GM18861 (cell line): ENCODE results near the gene HIGD1B.

Source experiments
- ATAC-seq: cut with Tn5 transposase; IDR thresholded peaks from one replicate; pipeline ENCODE4 v1.9.1; 2021; ENCODE audit not compliant: unreplicated experiment

The HIGD1B gene

DNA sequence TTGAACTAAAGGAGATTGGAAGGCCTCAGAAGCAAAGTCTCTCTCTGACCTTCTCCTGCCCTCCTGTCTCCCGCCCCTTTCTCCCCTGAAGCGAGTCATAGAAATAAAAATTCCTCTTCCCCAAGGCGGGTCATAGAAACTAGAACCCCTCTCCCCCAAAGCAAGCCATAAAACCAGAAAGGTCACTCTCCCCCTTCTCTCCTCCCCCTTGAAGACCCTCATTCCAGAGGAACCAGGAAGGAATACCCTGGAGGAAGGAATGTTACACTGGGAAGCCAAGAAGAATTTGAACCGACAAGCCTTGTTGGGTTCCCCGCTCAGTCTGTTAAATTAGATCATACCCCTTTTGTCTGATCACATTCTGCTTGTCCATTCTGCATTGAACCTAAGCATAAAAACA is 14.9 kb upstream of the HIGD1B start:
- no peak for ATAC-seq

DNA sequence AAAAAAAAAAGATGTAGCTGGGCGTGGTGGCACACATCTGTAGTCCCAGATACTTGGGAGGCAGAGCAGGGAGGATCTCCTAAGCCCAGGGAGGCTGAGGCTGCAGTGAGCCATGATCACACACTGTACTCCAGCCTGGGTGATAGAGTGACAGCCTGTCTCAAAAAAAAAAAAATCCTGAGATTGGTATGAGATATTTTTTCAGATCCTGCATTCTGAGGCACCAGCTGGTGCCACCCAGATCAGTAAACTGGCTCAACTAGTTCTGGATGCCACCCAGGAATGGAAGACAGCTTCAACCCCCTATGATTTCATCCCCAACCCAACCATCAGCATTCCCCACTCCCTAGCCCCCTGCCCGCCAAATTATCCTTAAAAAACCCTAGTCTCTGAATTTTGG is 10.5 kb upstream of the HIGD1B start:
- ATAC-seq, result no peak

- ATAC-seq, result no peak
These were observed 7.4 kb upstream of the HIGD1B start for GRCh38 chr17:44840274-44840673.

DNA sequence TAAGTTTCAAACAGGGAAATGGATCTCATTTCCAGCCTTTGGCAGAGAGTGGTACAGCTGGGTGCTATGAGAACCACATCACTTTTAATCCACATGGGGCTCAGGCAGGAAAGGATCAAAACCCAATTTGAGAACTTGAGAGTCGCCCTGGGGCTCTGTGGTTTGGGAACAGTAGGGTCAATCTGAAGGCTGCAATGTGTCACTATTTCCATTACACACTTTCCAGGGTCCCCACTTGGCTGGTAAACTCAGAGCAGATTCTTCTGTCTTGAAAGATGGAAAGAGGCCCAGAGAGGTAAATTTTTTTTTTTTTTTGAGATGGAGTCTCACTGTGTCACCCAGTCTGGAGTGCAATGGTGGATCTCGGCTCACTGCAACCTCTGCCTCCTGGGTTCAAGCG is 6.7 kb upstream of the HIGD1B start:
- no peak for ATAC-seq

DNA sequence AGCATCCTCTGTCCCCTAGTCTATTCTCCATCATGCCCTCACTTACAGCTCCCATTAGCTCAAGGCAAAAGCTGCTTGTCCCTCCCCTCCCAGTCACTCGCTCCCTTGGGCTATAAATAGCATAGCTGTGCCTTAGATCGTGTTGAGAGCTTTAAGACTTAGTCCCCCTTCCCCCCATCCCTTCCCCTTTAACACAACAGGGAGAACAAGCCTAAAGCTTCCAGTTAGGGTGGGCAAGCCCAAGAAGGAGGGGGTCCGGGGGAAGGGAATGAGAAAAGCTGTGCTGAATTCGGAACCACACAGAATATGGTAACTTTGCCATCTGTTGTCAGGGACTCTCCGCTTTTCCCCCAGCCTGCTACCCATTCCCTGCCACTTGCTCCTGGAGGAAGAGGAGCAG is 4.9 kb upstream of the HIGD1B start:
- no peak for ATAC-seq

DNA sequence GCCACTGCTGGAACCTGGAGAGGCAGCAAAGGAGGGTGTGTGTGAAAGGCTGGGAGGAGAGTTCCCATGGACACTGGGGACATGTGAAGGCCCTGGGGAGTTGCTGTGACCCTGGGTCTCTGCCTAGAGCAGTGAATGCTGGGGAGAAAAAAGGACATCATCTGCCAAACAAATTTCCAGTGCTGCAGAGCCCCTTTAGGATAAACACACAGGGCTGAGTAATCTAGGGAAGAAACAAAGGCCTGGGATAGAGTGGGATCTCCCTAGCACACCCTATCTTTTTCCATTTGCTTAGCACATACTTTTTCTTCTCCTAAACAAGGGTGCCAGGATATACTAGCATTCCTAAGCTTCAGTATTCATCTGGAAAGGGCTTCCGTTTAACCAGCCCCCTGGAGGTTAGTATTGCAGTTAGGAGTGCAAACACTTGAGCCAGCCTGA is 3.3 kb upstream of the HIGD1B start:
- ATAC-seq, result no peak

- no peak for ATAC-seq
These were observed 1.5 kb upstream of the HIGD1B start for GRCh38 chr17:44846206-44846605.

DNA sequence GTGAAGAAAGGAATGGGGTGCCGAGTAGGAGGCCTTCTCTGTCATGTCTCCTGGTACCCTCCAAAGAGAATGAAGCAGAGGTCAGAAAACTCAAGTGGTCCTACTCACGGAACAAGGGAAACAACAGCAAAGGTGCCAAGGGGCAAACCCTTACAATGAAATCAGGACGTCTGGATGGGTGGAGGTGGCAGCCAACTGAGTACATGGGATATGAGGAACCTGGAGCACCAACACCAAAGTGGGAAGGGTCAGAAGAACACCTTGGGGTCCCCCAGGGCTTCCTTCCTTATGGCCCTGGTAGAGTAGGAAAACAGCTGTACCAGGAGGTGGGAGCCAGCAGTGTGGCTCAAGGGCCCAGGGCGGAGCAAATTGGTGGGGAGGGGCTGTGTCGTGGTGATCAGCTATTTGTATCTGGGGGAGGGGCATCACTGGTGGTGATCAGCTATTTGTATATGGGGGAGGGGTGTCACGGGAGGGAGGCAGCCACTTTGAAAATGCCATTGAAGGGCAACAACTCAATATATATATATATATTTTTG is 643 bp downstream of the HIGD1B start:
- ATAC-seq, result no peak

GRCh38 chr17:44848961-44849489 is 1.3 kb downstream of the HIGD1B start:
- ATAC-seq, result no peak

GRCh38 chr17:44850025-44850424 is 2.3 kb downstream of the HIGD1B start:
- ATAC-seq, result no peak

GRCh38 chr17:44850612-44851011 is 2.9 kb downstream of the HIGD1B start:
- ATAC-seq, result no peak

DNA sequence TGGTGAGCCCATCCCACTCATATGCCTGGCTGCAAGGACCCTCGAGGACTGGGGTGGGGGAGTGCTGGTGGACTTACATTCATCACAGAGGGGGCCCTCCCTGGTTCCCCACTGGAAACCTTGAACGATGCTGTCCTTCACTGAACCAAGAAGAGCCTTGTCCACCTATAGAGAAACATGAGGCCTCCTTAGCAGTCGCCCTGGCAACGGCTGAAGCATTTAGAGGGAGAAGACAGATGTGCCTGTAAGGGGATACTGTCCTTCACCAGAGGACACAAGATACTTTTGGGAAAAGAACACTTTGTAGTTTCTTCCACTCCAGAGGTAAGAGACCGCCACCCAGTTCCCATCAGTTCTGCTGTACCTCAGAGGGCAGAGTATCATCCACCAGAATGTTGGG is 6.5 kb downstream of the HIGD1B start:
- ATAC-seq, result no peak

DNA sequence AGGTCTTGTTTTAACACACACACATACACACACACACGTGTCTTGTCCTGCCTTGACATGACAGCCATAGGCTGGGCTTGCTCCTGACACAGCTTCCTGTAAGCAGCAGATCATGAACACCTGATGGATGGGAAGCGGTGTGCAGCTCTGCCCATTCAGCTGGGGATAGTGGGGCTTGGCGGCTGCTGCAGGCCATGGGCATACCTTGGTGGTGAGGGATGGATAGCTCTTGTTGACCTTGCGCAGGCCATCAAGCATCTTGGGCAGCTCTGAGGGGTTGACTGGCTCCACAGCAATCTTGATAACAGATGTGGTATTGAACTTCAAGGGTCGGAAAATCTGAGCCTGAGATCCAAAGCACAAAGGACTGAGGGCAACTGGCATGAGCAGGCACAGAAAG is 12.0 kb downstream of the HIGD1B start:
- no peak for ATAC-seq

DNA sequence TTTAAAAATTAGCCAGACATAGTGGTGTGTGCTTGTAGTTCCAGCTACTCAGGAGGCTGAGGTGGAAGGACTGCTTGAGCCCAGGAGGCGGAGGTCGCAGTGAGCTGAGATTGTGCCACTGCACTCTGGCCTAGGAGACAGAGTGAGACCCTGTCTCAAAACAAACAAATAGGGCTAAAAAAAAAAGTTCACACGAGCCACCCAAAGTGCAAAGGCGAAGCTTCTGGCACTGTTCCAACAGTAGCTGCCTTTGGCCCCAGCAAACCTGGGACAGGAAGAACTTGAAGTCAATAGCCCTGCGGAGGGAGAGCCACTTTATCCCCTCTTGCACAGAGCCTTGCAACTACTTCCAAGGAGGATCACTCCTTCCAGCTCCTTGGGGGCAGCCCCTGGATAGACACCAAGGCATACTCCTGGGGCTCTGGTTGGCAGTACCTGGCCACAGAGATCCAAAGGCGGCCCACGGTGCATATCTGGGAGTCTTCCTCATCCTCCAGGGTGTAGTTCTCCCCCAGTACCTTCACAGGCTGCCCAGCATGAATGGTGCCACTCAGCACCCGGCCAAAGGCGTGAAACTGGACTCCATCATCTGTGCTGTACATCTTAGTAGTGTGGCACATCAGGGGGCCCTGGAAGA is 14.7 kb downstream of the HIGD1B start:
- no peak for ATAC-seq

DNA sequence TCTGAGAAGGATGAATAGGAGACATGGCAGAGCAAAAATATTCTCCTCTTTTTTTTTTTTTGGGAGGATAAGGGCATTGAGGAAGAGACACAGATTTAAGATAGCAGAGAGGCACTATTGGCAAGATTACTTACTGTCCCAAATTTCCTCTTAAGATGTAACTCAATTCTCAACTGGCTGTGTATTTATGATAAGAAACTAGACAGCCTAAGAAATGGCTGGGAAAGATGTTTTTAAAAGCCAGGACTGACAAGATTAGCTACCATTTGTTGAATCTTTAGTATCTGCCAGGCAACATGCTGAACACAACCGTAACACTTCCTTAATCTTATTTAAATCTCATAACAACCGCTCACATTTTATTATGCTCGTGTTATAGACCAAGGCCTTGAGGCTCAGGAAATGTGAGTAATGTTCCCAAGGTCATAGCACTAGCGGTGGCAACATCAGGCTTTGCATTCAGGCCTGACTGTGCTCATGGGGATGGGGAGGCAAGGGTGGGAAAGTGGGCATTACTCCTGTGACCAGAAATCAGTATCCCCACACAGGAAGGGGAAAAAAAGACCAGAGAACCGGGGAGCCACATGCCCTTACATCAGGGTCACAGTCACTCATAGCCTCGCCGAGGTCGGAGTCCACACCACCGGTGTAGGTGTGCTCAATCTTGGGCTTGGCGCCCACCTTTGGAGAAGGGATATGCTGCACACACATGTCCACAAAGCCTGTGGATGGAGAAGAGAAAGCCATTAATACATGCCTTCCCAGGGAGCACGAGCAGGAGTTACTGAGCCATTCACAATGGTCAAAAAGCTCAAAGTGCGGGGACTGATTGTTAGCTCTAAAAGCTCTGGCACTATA is 15.6 kb downstream of the HIGD1B start:
- ATAC-seq, result no peak

GRCh38 chr17:44864831-44865230 is 17.1 kb downstream of the HIGD1B start:
- no peak for ATAC-seq

GRCh38 chr17:44865231-44865660 is 17.6 kb downstream of the HIGD1B start:
- no peak for ATAC-seq

DNA sequence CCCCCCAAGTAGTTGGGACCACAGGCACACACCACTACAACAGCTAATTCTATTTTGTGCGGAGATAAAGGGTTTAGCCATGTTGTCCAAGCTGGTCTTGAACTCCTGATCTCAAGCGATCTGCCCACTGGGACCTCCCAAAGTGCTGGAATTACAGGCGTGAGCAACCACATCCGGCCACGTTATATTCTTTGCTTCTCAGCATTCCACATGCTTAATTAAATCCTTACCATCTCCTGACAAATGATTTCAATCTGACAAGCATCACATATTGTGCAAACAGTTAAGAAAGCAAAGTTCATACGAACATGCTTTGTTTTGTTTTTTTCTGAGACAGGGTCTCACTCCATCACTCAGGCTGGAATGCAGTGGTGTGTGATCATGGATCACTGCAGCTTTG is 18.2 kb downstream of the HIGD1B start:
- no peak for ATAC-seq

DNA sequence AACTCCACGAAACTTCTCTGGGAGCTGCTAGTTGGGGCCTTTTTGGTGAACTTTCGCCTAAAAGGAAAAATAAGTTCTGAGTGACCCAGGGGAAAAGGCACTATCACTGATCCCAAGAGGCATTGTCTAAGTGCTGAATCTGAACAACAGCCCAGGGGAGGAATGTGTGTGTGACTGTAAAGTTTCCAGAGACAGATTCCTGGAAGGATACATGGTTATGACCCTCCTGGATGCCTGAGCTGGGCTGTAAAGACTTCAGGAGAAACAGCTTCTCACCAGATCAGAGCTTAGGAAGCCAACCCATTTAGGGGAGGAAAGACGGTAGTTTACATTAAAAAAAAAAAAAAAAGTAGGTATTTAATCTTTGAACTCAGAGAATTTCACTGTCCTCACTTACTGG is 20.2 kb downstream of the HIGD1B start:
- no peak for ATAC-seq

- no peak for ATAC-seq
These were observed 23.9 kb downstream of the HIGD1B start for GRCh38 chr17:44871556-44871955.

- ATAC-seq, result no peak
These were observed 24.6 kb downstream of the HIGD1B start for GRCh38 chr17:44872131-44872768.

- no peak for ATAC-seq
These were observed 28.1 kb downstream of the HIGD1B start for GRCh38 chr17:44875761-44876160.
